ENCODE results near the gene SIN3A.
"Not testable (repeated sequence)": the region's sequence is repeated elsewhere in the genome, so short reads cannot be mapped to it uniquely, and the experiment has no call there.

Gene SIN3A

GRCh38 chr15:75449585-75450306, 1.7 kb downstream of the SIN3A start:
- DNase-seq = no peak

DNA sequence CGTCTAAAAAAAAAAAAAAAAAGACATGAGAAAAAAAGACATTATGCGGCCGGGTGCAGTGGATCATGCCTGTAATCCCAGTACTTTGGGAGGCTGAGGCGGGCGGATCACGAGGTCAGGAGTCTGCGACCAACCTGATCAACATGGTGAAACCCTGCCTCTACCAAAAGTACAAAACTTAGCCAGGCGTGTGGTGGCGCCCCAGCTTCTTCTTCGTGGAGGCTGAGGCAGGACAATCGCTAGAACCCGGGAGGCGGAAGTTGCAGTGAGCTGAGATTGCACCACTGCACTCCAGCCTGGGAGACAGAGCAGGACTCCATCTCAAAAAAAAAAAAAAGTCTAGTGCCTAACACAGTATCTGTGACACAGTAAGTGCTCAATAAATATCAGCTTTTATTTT, 3.3 kb downstream of the SIN3A start:
- not testable (repeated sequence) for DNase-seq

GRCh38 chr15:75446151-75446550, 5.3 kb downstream of the SIN3A start:
- DNase-seq = no peak

- DNase-seq = not testable (repeated sequence)
Observed at GRCh38 chr15:75445324-75445723, 6.2 kb downstream of the SIN3A start.

- DNase-seq = not testable (repeated sequence)
Observed at GRCh38 chr15:75443972-75444453, 7.5 kb downstream of the SIN3A start.

DNA sequence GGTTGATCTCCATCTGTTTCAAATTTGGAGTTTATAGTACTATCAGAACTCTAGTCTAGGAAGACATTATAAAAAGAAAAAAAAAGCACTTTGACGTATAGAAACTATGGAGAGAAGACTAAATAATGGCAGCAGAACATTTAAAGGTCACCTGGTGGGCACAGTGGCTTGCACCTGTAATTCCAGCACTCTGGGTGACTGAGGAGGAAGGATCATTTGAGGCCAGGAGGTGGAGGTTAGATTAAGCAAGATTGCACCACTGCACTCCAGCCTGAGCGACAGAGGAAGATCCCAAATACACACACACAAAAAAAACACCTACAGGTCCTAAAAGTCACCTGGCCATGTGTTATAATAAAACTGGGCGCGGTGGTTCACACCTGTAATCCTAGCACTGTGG, 13.8 kb downstream of the SIN3A start:
- no peak for DNase-seq

- DNase-seq = no peak
Observed at GRCh38 chr15:75436881-75437280, 14.6 kb downstream of the SIN3A start.

DNA sequence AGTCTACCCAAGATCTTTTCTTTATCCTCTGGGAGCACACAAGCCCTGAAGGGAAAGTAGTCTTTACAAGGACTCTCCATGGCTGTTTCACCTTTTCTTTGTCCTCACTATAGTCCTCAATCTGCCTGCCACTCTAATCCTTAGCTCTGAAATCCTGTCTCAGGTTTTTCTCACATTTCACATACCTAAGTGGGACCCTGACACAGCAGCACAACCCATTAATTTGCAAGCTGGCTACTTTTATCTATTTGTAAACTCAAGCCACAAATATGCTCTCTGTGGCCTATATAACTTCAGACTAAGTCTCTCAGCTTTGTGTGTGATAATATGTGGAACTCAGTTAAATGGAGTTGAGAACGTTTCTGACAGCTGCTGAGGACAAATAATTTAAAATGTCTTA, 19.8 kb downstream of the SIN3A start:
- no peak for DNase-seq

DNA sequence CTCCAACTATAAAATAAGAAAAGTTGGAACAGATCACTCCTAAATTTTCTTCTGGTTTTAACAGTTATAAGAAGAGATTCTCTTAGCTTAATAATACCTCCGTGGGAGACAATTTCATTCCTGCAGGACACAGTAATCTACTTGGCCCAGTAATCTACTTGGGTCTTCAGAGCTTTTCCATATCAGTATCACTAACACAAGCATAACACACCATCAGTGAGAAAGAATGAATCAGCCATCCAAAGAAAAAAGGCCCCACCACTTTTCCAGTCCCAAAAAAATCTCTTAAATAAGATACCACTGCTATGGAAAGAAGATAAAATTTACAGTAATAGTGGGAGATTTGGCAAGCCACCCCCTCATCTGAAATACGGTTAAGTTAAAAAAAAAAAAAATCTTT, 20.2 kb downstream of the SIN3A start:
- DNase-seq = no peak

DNA sequence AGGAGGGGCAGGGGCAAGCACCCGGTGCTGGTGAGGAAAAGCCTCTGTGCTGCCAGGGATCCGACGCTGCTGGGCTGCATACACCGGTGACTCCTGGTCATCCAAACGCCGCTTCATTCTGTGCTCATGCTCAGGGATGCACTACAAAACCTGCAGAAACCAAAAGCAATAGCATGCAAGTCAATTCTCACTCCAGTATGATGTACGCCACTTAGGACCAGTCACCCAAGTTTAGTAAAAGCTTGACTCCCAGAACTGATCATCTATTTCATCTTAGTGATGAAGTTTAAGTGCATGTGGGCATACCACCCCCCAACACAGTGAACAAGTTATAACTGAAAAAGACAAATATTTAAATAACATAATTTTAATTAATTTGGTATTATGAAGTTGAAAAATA, 21.2 kb downstream of the SIN3A start:
- no peak for DNase-seq

DNA sequence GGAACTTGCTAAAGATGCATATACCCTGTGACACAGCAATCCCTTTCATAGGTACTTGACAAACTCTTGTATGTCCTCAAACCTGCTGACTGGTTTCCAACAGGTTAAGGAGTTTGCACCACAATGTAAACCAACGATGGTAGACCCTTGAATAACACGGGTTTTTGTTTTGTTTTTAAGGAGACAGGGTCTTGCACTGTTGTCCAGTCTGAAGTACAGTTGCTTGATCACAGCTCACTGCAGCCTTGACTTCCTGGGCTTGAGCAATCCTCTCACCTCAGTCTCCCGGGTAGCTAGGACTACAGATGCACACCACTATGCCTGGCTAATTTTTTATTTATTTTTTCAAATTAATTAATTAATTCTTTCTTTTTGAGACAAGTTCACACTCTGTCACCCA, 23.3 kb downstream of the SIN3A start:
- no peak for DNase-seq

- DNase-seq = no peak
Observed at GRCh38 chr15:75425966-75426500, 25.5 kb downstream of the SIN3A start.

- DNase-seq = no peak
Observed at GRCh38 chr15:75422554-75422953, 28.9 kb downstream of the SIN3A start.

GRCh38 chr15:75420698-75421097, 30.8 kb downstream of the SIN3A start:
- no peak for DNase-seq

GRCh38 chr15:75416584-75416983, 34.9 kb downstream of the SIN3A start:
- no peak for DNase-seq

DNA sequence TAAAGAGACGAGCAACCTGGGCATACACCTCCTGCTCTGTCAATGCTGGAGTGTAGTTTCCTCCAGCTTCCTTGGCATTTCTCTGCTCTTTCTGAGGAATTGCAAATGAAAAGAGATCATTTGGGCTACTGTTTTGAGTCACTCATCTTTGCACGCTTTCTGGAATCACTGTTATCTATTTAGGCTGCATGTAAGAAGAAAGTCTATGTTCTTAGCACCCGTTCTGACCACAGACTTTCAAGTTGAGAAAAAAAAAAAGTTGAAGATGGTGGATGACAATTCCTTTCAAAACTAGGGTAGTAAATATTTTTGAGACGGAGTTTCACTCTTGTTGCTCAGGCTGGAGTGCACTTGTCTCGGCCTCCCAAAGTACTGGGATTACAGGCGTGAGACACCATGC, 41.3 kb downstream of the SIN3A start:
- no peak for DNase-seq

DNA sequence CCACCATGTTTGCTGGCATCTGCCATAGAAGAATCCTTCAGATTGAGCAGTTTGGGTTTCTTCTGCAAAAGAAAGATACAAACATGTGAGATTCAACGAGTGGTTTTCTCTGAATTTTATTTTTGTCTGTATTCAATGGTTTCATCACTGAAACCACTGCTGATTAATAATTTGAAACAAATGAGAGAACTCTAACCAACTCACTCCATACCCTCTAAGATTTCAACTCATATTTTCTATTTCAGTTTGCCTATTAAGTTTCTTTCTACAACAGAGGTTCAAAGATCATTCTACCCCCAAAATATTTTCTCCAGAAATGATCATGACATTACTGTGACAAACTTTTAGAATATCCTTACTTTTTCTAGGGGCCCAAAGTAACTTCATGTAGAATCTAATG, 44.4 kb downstream of the SIN3A start:
- DNase-seq = no peak

GRCh38 chr15:75403892-75404291, 47.6 kb downstream of the SIN3A start:
- no peak for DNase-seq

DNA sequence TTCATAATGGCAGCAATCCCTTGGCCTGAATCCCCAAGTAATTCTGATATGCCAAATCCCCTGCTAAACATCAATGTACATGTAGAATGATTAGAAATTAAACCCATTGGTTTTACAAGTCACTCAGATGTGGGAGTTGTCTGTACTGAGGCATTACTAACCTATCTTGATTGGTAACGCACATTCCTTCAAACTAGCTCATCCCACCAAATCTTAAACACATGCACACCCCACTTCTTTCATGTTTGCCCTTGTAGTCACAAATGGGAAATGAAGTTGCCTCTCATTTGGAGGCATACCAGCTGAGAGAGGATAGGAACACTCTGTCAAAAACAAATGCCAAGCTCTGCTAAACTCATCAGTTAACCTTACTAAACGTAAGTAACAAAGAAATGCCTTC, 54.0 kb downstream of the SIN3A start:
- no peak for DNase-seq

DNA sequence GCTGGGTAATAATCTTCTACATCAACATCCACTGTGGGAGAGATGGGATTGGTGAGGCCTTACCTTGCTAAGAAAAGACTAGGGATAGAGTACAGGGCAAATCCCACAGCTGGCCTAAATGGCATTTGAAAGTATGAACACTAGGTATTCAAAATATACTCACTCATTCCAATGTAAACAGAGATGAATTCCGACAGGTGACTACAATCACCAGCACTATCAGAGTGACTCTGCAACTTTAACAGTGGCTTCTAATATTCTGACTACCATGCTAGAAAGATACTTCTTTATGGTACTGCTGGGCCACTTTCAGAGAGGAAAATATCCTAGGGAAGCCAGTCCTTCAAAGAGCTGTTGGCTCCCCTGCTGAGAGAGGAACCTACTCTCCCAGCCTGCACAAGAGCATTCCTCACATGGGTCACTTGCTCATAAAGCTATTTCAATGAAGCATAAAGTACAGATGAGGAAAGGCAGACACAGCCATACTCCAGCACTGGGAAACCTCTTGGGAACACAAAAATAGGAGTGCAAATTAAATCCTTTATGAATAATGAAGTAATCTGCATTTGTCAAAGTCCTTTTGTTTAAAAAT, 61.6 kb downstream of the SIN3A start:
- no peak for DNase-seq

DNA sequence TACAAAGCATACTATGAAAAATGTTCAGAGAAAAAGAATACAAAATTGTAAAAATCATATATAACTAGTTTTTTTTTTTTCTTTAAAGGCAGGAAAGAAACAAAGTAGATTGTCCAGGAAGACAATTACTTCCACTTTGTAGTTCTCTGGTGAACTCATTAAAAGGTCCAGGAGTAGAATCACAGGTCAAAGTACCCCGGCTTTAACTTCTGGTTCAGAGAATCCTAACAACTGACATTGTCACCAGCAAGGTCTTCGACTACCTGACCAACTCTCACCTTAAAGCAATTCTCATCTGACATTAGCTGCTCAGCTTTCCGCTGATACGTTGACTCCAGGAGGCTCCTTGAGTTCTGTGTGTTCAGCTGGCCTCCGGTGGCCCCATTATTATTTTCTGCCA, 67.5 kb downstream of the SIN3A start:
- not testable (repeated sequence) for DNase-seq

DNA sequence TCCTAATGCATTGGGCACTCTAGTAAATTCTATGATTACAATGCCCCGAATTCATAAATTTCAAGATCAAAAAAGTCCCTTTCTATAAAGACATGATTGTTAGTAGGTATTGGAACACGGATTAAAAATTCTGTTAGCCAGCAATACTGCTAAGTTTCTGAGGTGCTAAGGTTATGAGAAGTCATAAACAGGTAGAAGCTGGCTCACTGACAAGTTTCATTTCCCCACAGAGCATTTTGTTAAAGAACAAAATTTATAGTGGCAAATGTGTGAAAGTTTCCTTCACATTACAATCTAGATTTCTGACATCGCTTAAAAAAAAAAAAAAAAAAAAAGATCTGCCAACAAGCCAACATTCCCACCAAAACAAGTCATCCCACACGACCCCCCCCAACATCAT, 70.7 kb downstream of the SIN3A start:
- DNase-seq = no peak

- DNase-seq = no peak
Observed at GRCh38 chr15:75371901-75372688, 79.4 kb downstream of the SIN3A start.

GRCh38 chr15:75371486-75371885, 80.0 kb downstream of the SIN3A start:
- DNase-seq = no peak
